Neural cell (in vitro differentiated cells): Measurements from ENCODE around the gene IL17B. TPM values are rescaled to one million over a fixed set of nuclear protein-coding genes. Genes with fewer than 3 reads are reported as not detected.

Source experiments
- H2AFZ ChIP-seq: fragments of 200-600, 300-800 bp; sonication (generic), shearing (Covaris generic); 2 replicates; pipeline ENCODE4 v1.6.0; 2014; ENCODE audit warnings: low read depth, mild to moderate bottlenecking, antibody characterized with exemption, low read length, moderate library complexity
- H3F3A ChIP-seq: fragments of 200-600 bp; shearing (Covaris generic); 2 replicates; pipeline ENCODE4 v1.6.1; 2016; ENCODE audit warnings: mild to moderate bottlenecking, moderate library complexity, mixed read lengths, antibody characterized with exemption, low read length; ENCODE audit not compliant: insufficient read depth, poor library complexity, severe bottlenecking
- H3K27ac ChIP-seq: fragments of 200-600, 300-800 bp; sonication (generic), shearing (Covaris generic); 2 replicates; pipeline ENCODE4 v1.5.1; 2014; ENCODE audit warnings: mild to moderate bottlenecking, low read length, moderate library complexity
- H3K27me3 ChIP-seq: fragments of 300-800, 200-600 bp; sonication (generic), shearing (Covaris generic); 2 replicates; pipeline ENCODE4 v1.6.0; 2014; ENCODE audit warnings: mild to moderate bottlenecking, low read depth, low read length, moderate library complexity; ENCODE audit not compliant: insufficient read depth
- H3K36me3 ChIP-seq: fragments of 300-800, 200-600 bp; sonication (generic), shearing (Covaris generic); 2 replicates; pipeline ENCODE4 v1.5.1; 2014; ENCODE audit warnings: mild to moderate bottlenecking, antibody characterized with exemption, low read length, moderate library complexity; ENCODE audit not compliant: insufficient read depth
- H3K4me2 ChIP-seq: fragments of 300-800, 200-600 bp; sonication (generic), shearing (Covaris generic); 2 replicates; pipeline ENCODE4 v1.6.0; 2014; ENCODE audit warnings: mild to moderate bottlenecking, low read length
- H3K4me3 ChIP-seq: fragments of 300-800, 200-600 bp; sonication (generic), shearing (Covaris generic); 2 replicates; pipeline ENCODE4 v1.5.1; 2014; ENCODE audit warnings: mild to moderate bottlenecking, low read length, moderate library complexity
- H3K79me2 ChIP-seq: fragments of 200-600 bp; shearing (Covaris generic); replicated peaks from 2 replicates; pipeline ENCODE4 v1.6.0; 2014; ENCODE audit warnings: mild to moderate bottlenecking, low read length, moderate library complexity; ENCODE audit not compliant: insufficient read depth
- H3K9ac ChIP-seq: fragments of 300-800, 200-600 bp; sonication (generic), shearing (Covaris generic); 2 replicates; pipeline ENCODE4 v1.6.1; 2016; ENCODE audit warnings: mild to moderate bottlenecking, low read length, mixed read lengths
- H3K9me2 ChIP-seq: fragments of 200-600 bp; shearing (Covaris generic); 2 replicates; pipeline ENCODE4 v1.6.1; 2016; ENCODE audit warnings: mild to moderate bottlenecking, low read length, mixed read lengths; ENCODE audit not compliant: insufficient read depth
- H3K9me3 ChIP-seq: fragments of 200-600, 300-800 bp; sonication (generic), shearing (Covaris generic); 2 replicates; pipeline ENCODE4 v1.6.1; 2016; ENCODE audit warnings: mild to moderate bottlenecking, mixed run types, low read length, moderate library complexity, mixed read lengths
- H4K20me1 ChIP-seq: fragments of 200-600 bp; shearing (Covaris generic); 2 replicates; pipeline ENCODE4 v1.6.1; 2016; ENCODE audit warnings: mild to moderate bottlenecking, mixed run types; ENCODE audit not compliant: insufficient read depth
- EZH2 ChIP-seq: fragments of 200-600, 300-800 bp; shearing (Covaris generic), sonication (generic); IDR thresholded peaks from 2 replicates; pipeline ENCODE4 v1.6.1; 2014; ENCODE audit warnings: antibody characterized with exemption, low read length, borderline replicate concordance, mild to moderate bottlenecking; ENCODE audit not compliant: insufficient read depth, poor library complexity, severe bottlenecking
- MXI1 ChIP-seq: fragments of 450-650 bp; conservative IDR thresholded peaks from 2 replicates; pipeline ENCODE4 v1.6.1; 2014; ENCODE audit warnings: antibody characterized with exemption, mild to moderate bottlenecking; ENCODE audit not compliant: poor library complexity, severe bottlenecking
- POLR2AphosphoS5 ChIP-seq: IDR thresholded peaks from 2 replicates; pipeline ENCODE4 v1.6.1; 2012
- TAF1 ChIP-seq: IDR thresholded peaks from 2 replicates; pipeline ENCODE4 v1.6.1; 2012; ENCODE audit warnings: low read depth
- polyA plus RNA-seq: library from polyadenylated mRNA; depleted of rRNA; stranded (reverse); fragments of >200 nt; gene quantifications from 2 replicates; pipeline ENCODE4 v1.2.3, GENCODE V29; 2014
- TF ChIP-seq, protein P1 (sequence below): IDR thresholded peaks from 2 replicates; pipeline ENCODE4 v1.6.1; 2012; ENCODE audit warnings: borderline replicate concordance
- TF ChIP-seq, protein P2 (sequence below): fragments of 450-650 bp; IDR thresholded peaks from 2 replicates; pipeline ENCODE4 v1.5.1; 2014; ENCODE audit warnings: antibody characterized with exemption, mild to moderate bottlenecking, moderate library complexity; ENCODE audit not compliant: poor library complexity, severe bottlenecking

Gene IL17B
- polyA plus RNA-seq, 1 donor from 2014 or later = not detected

DNA sequence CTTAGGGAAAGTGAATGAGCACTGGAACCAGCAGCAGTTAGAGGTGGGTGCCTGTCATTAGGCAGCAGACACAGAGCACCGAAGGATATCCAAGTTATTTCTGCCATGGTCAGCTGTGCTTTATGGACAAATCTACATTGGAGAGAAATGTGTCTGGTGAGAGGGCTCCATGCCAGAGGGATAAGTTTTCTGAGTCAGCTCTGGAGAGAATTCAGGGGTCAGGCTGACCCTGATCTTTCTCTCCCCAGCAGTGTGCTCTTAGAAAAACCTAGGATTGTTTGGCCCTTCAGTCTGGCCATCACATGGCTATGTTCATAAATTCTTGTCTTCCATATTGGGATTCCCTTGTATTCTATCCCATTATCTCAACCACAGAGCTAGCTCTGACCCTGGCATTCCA, 8.9 kb upstream of the IL17B start:
- H3K27me3 ChIP-seq = no peaks in the 10 kb centered on the region
- no peaks in the 10 kb centered on the region for H3K9me3 ChIP-seq
- TF ChIP-seq MXI1 (no peak), TAF1 (no peak)
- no peak overlapping the region for H3K4me2 ChIP-seq
- H4K20me1 ChIP-seq = no peaks in the 10 kb centered on the region
- H2AFZ ChIP-seq = no peak overlapping the region
- H3K79me2 ChIP-seq = no peaks in the 10 kb centered on the region
- H3K4me3 ChIP-seq = no peak overlapping the region
- H3K9me2 ChIP-seq = no peaks in the 10 kb centered on the region
- no peaks in the 10 kb centered on the region for H3K36me3 ChIP-seq
- H3F3A ChIP-seq = no peaks in the 10 kb centered on the region
- no peak overlapping the region for H3K27ac ChIP-seq
- no peak overlapping the region for H3K9ac ChIP-seq

DNA sequence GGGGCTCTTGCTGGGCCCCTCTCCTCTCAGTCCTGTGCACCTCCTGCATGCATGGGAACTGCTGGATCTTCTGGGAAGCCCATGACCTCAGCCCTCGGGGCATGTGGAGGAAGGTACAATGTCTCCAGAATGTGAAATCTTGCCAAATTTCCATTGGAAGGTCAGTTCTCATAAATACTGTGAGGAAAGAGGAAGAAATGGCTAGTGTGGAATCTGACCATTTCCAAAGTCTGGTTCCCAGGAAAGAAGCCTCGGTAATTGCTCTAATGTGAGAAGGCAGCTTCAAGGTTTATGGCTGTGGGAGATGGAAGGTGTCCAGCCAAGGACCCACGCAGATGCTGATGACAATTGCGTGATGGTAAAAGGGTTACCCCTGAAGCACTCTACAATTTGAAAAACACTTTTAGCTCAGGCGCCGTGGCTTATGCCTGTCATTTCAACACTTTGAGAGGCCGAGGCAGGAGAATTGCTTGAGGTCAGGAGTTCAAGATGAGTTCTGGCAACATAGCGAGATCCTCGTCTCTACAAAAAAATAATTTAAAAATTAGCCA, 8.1 kb upstream of the IL17B start:
- Histone ChIP-seq H3F3A (no peaks in the 10 kb centered on the region), H4K20me1 (no peaks in the 10 kb centered on the region), H3K9me2 (no peaks in the 10 kb centered on the region), H3K9me3 (no peaks in the 10 kb centered on the region), H3K27me3 (no peaks in the 10 kb centered on the region), H3K4me3 (no peak overlapping the region), H2AFZ (no peak overlapping the region), H3K4me2 (no peak overlapping the region), H3K36me3 (no peaks in the 10 kb centered on the region), H3K27ac (no peak overlapping the region), H3K79me2 (no peaks in the 10 kb centered on the region), H3K9ac (no peak overlapping the region)
- TF ChIP-seq POLR2AphosphoS5 (no peak), EZH2 (no peak), TAF1 (no peak), MXI1 (no peak)
- TF ChIP-seq, protein P1, sequence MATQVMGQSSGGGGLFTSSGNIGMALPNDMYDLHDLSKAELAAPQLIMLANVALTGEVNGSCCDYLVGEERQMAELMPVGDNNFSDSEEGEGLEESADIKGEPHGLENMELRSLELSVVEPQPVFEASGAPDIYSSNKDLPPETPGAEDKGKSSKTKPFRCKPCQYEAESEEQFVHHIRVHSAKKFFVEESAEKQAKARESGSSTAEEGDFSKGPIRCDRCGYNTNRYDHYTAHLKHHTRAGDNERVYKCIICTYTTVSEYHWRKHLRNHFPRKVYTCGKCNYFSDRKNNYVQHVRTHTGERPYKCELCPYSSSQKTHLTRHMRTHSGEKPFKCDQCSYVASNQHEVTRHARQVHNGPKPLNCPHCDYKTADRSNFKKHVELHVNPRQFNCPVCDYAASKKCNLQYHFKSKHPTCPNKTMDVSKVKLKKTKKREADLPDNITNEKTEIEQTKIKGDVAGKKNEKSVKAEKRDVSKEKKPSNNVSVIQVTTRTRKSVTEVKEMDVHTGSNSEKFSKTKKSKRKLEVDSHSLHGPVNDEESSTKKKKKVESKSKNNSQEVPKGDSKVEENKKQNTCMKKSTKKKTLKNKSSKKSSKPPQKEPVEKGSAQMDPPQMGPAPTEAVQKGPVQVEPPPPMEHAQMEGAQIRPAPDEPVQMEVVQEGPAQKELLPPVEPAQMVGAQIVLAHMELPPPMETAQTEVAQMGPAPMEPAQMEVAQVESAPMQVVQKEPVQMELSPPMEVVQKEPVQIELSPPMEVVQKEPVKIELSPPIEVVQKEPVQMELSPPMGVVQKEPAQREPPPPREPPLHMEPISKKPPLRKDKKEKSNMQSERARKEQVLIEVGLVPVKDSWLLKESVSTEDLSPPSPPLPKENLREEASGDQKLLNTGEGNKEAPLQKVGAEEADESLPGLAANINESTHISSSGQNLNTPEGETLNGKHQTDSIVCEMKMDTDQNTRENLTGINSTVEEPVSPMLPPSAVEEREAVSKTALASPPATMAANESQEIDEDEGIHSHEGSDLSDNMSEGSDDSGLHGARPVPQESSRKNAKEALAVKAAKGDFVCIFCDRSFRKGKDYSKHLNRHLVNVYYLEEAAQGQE = no peak
- TF ChIP-seq, protein P2, sequence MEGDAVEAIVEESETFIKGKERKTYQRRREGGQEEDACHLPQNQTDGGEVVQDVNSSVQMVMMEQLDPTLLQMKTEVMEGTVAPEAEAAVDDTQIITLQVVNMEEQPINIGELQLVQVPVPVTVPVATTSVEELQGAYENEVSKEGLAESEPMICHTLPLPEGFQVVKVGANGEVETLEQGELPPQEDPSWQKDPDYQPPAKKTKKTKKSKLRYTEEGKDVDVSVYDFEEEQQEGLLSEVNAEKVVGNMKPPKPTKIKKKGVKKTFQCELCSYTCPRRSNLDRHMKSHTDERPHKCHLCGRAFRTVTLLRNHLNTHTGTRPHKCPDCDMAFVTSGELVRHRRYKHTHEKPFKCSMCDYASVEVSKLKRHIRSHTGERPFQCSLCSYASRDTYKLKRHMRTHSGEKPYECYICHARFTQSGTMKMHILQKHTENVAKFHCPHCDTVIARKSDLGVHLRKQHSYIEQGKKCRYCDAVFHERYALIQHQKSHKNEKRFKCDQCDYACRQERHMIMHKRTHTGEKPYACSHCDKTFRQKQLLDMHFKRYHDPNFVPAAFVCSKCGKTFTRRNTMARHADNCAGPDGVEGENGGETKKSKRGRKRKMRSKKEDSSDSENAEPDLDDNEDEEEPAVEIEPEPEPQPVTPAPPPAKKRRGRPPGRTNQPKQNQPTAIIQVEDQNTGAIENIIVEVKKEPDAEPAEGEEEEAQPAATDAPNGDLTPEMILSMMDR = no peak

DNA sequence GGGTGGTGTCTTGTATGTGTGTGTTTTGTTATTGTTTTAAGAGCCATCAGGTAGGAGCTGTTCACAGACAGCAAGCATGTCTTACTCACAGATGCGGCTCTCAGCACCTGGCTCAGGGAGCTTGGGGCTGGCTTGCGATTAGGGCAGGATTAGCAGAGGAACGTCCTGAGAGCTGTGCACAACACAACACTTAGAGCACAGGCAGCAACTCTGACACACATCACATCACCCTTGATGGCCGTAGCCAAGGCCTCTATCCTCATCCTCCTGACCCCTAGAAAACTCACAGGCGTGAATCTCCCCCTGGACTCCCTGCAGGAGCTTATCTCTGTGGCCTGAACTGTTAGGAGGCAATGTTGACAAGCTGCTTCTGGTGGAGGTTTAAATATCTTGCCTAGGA, 7.1 kb upstream of the IL17B start:
- no peak for TF ChIP-seq TAF1
- Histone ChIP-seq H2AFZ (no peak overlapping the region), H3K36me3 (no peaks in the 10 kb centered on the region), H3F3A (no peaks in the 10 kb centered on the region), H3K4me3 (no peak overlapping the region), H3K79me2 (no peaks in the 10 kb centered on the region), H3K27ac (no peak overlapping the region), H3K27me3 (no peaks in the 10 kb centered on the region), H3K9ac (no peak overlapping the region), H3K9me2 (no peaks in the 10 kb centered on the region), H4K20me1 (no peaks in the 10 kb centered on the region), H3K4me2 (no peak overlapping the region), H3K9me3 (no peaks in the 10 kb centered on the region)
